Measurements from ENCODE around the gene CADM1.

DNA sequence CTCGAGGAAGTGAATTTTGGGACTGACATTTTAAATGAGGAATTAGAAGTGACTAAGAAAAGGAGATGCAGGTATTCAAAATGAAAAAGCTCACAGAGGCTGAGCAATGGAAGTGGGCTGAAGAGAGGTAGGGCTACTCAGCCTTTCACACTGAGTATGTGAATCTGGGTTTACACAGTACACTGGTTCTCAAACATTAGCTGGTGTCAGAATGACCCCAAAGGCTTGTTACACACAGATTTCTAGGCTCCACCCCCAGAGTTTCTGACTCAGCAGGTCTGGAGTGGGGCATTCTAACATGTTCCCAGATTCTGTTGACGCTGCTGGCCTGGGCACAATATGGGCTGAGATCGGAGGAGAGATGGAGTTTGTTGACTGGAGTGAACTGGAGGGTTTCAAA lies 32.8 kb downstream of the CADM1 start:
- TF ChIP-seq, protein P1, sequence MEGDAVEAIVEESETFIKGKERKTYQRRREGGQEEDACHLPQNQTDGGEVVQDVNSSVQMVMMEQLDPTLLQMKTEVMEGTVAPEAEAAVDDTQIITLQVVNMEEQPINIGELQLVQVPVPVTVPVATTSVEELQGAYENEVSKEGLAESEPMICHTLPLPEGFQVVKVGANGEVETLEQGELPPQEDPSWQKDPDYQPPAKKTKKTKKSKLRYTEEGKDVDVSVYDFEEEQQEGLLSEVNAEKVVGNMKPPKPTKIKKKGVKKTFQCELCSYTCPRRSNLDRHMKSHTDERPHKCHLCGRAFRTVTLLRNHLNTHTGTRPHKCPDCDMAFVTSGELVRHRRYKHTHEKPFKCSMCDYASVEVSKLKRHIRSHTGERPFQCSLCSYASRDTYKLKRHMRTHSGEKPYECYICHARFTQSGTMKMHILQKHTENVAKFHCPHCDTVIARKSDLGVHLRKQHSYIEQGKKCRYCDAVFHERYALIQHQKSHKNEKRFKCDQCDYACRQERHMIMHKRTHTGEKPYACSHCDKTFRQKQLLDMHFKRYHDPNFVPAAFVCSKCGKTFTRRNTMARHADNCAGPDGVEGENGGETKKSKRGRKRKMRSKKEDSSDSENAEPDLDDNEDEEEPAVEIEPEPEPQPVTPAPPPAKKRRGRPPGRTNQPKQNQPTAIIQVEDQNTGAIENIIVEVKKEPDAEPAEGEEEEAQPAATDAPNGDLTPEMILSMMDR (IDR thresholded peaks at IDR 0.05; ENCODE audit: low read depth, low read length, poor library complexity, severe bottlenecking), result no peak
- TF ChIP-seq EZH2phosphoT487 (IDR thresholded peaks at IDR 0.05; ENCODE audit: borderline replicate concordance, low read length), result no peak
